GM18526 (cell line): ENCODE data around the gene TLL2.

Source experiments
- POLR2A ChIP-seq: IDR thresholded peaks from 3 replicates; pipeline ENCODE4 v1.6.1; 2011; ENCODE audit not compliant: insufficient read length; ENCODE audit errors: extremely low read depth

TLL2 gene

GRCh38 chr10:96374985-96375830, 138.5 kb downstream of the TLL2 start:
- TF ChIP-seq POLR2A, result no peak

- TF ChIP-seq POLR2A, result no peak
Measured at GRCh38 chr10:96374639-96374984, 139.1 kb downstream of the TLL2 start.

- no peak for TF ChIP-seq POLR2A
Measured at GRCh38 chr10:96374004-96374403, 139.7 kb downstream of the TLL2 start.

- TF ChIP-seq POLR2A, result no peak
Measured at GRCh38 chr10:96371356-96371755, 142.4 kb downstream of the TLL2 start.

- TF ChIP-seq POLR2A, result no peak
Measured at GRCh38 chr10:96370584-96371157, 143.1 kb downstream of the TLL2 start.

- no peak for TF ChIP-seq POLR2A
Measured at GRCh38 chr10:96369890-96370583, 143.7 kb downstream of the TLL2 start.

GRCh38 chr10:96368971-96369370, 144.8 kb downstream of the TLL2 start:
- TF ChIP-seq POLR2A, result no peak

GRCh38 chr10:96367470-96367869, 146.3 kb downstream of the TLL2 start:
- TF ChIP-seq POLR2A, result no peak

- TF ChIP-seq POLR2A, result no peak
Measured at GRCh38 chr10:96366508-96366907, 147.2 kb downstream of the TLL2 start.

GRCh38 chr10:96365571-96365970, 148.2 kb downstream of the TLL2 start:
- no peak for TF ChIP-seq POLR2A

- TF ChIP-seq POLR2A, result no peak
Measured at GRCh38 chr10:96360766-96361165, 153.0 kb downstream of the TLL2 start.

- TF ChIP-seq POLR2A, result no peak
Measured at GRCh38 chr10:96360331-96360730, 153.4 kb downstream of the TLL2 start.

- no peak for TF ChIP-seq POLR2A
Measured at GRCh38 chr10:96359616-96360015, 154.1 kb downstream of the TLL2 start.

GRCh38 chr10:96358851-96359540, 154.7 kb downstream of the TLL2 start, which contains the start of gene OPALIN:
TSS of gene OPALIN (minus strand) at chr10:96359002. CDS start at chr10:96358896, 106 bp downstream.
- no peak for TF ChIP-seq POLR2A

GRCh38 chr10:96357038-96357620, 156.6 kb downstream of the TLL2 start:
- no peak for TF ChIP-seq POLR2A

GRCh38 chr10:96352582-96352981, 161.1 kb downstream of the TLL2 start:
- no peak for TF ChIP-seq POLR2A

- no peak for TF ChIP-seq POLR2A
Measured at GRCh38 chr10:96352027-96352426, 161.7 kb downstream of the TLL2 start.
